Measurements from ENCODE around the gene SF3B1.
"Not testable (repeated sequence)": the region's sequence is repeated elsewhere in the genome, so short reads cannot be mapped to it uniquely, and the experiment has no call there.

SF3B1 gene

DNA sequence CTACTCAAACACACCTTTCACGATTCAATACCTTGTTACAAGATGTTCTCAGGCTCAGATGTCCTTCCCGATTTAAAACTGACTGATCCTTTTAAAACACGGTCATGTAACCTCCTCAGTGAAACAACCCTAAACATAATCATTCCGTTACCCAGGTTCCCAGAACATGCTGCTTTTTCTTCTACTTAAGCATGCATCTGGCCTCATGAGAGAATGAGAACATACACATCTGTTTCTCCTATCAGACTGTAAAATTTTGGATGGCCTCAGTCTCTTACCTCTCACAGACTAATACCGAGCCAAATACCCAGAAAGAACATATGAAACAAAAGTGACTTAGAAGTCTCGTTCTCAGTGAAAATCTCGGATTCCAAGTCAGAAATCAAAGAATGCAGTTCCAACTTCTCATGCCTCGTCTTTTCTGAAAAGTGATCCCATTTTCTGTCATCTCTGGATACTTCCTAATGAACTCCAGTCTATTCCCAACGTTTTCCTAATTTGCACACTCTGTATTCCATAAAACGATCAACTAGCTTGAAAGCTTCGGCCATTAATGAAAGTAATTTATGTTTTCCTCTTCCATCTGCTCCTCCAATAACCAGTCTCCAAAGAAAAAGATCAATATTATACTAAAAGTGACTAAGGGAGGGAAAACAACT is 919 bp downstream of the SF3B1 start:
- no peak for DNase-seq (ENCODE audit: low read depth in 3 of 3, low spot score in 1 of 3)

DNA sequence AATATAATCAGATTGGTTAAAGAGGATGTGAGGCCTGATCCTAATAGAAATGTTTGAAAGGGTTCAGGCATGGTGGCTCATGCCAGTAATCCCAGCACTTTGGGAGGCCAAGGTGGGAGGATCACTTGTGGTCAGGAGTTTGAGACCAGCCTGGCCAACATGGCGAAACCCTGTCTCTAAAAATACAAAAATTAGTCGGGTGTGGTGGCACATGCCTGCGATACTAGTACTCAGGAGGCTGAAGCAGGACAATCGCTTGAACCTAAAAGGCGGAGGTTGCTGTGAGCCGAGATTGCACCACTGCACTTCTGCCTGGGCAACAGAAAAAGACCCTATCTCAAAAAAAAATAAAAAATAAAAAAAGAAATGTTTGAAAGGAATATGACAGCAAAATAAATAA is 2.3 kb downstream of the SF3B1 start:
- not testable (repeated sequence) for DNase-seq (ENCODE audit: low read depth in 3 of 3, low spot score in 1 of 3)

DNA sequence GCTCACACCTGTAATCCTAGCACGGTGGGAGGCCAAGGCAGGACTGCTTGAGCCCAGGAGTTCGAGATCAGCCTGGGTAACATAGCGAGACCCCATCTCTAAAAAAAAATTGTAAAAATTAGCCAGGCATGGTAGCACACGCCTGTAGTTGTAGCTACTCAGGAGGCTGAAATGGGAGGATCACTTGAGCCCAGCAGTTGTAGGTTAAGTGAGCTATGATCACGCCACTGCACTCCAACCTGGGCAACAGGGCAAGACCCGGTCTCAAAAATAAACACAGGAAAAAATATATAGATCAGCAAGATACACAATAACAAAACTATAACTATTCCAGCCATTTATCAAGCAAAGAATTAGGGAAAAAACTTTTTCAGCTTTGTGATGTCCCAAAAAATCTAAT is 3.0 kb downstream of the SF3B1 start:
- no peak for DNase-seq (ENCODE audit: low read depth in 3 of 3, low spot score in 1 of 3)

DNA sequence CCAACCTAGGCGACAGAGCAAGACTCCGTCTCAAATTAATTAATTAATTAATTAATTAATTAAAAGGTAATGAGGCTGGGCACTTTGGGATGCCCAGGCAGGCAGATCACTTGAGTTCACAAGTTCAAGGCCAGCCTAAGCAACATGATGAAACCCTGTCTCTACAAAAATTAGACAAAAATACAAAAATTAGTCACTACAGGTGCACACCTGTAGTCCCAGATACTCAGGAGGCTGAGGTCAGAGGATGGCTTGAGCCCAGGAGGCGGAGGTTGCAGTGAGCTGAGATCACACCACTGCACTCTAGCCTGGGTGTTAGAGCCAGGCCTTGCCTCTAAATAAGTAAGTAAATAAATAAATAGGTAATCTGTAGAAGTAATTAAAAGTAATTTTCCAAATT is 6.8 kb downstream of the SF3B1 start:
- DNase-seq (ENCODE audit: low read depth in 3 of 3, low spot score in 1 of 3) = no peak

DNA sequence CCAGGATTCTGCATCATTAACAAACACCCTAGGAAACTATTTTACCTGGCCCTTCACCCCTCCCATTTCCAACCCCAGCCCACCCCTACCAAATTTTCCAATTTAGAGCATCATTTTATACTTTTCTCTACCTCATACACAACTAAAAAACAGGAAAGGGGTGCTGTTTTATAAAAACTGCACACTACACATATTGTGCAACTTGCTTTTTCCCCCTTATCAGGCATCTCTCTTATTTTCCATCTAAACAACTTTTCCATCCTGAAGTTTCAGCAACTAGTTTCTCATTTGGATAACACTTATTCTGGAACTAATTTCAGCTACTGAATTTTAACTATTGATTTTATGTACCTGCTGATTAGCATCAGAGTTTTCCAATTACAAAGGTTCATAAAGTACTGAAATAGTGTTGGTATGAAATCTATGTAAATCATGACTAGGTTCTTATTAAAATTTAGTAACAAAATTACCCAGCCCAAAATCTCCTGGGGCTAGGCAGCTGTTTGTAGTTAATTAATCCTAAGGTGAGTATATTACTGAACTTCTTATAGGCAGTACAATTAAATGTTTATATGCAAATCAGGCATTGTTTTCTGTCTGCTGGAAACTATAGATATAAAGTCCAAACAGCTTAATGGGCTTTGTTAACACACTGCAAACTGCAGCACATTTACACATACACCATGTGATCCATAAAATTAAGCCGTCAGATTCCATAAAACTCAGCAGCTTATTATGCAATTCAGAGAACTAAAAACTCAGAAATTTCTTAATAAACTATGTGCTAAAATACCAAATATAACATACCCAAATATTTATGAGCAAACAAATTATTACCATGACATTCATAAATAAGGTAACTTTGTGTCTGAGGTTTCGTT is 7.9 kb downstream of the SF3B1 start:
- DNase-seq (ENCODE audit: low read depth in 3 of 3, low spot score in 1 of 3) = no peak

DNA sequence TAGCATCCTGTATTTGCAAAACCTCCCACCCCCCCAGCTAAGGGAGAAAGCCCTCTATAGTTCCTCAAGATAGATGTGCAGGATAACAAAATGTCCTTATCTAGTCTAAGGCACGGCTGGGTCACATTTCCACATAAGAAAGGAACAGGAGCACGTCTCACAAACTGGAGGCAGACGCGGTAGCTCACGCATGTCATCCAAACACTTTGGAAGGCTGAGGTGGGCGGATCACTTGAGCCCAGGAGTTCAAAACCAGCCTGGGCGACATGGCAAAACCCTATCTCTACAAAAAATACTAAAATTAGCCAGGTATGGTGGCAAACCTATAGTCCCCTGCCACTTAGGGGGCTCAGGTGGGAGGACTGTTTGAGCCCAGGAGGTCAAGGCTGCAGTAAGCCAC is 9.3 kb downstream of the SF3B1 start:
- no peak for DNase-seq (ENCODE audit: low read depth in 3 of 3, low spot score in 1 of 3)

DNA sequence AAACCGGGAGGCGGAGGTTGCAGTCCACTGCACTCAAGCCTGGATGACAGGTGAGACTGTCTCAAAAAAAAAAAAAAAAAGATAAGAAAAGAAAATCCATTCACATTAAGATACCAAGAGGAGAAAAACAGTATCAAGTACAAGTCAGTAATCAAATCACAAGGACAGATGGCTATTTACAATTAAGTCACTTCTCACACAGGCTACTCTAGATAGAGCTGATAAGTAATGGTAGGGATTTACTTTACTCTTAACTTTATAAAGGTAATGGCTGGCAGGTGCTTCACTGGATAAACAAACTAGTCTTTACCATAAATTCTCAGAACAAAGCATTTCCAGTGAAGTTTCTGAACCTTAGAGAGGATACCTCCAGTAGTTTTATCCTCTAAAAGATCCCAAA is 11.5 kb downstream of the SF3B1 start:
- DNase-seq (ENCODE audit: low read depth in 3 of 3, low spot score in 1 of 3) = no peak

DNA sequence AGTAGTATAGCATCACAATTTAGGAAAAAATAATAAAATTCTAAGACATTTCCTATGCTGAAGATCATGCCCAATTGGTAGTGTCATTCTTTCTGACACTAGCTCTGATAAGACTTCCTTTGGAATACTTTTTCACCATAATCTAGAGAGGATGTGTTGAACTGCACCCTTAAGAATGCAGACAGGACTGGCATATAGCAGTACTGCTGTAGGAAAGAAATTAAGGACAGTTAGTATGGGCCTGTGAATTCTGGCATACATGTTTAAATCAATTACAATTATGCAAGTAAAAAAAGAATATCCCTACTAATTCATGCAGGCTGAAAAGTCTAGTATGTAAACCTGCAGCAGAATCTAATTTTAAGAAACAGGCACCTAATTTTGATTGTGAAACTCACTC is 15.4 kb downstream of the SF3B1 start:
- DNase-seq (ENCODE audit: low read depth in 3 of 3, low spot score in 1 of 3) = no peak

DNA sequence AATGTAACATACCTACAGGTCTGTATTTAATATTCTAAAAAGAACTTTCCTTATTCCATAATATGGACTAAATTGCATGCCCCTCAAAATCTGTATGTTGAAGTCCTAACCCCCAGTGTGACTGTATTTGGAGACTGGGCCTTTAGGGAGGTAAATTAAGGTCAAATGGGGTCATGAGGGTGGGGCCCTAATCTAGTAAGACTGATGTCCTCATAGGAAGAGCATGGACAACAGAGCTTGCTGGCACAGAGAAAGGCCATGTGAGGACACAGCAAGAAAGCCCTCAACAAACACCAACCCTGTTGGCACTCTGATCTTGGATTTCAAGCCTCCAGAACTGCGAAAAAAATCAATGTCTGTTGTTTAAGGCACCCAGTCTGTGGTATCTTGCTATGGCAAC is 18.6 kb downstream of the SF3B1 start:
- DNase-seq (ENCODE audit: low read depth in 3 of 3, low spot score in 1 of 3) = no peak

DNA sequence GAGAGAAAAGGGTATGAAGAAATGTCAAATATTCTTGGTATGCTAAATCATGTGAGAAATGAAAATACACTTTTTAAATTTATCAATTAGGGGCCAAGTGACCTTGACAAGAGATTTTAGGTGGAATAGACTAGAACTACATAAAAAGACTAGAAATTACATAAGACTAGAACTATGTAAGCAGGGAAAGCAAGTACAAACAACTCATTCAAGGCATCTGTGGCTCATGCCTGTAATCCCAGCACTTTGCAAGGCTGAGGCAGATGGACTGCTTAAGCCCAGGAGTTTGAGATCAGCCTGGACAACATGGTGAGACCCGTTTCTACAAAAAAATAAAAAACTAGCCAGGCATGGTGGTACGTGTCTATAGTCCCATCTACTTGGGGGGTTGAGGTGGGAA is 20.3 kb downstream of the SF3B1 start:
- no peak for DNase-seq (ENCODE audit: low read depth in 3 of 3, low spot score in 1 of 3)

DNA sequence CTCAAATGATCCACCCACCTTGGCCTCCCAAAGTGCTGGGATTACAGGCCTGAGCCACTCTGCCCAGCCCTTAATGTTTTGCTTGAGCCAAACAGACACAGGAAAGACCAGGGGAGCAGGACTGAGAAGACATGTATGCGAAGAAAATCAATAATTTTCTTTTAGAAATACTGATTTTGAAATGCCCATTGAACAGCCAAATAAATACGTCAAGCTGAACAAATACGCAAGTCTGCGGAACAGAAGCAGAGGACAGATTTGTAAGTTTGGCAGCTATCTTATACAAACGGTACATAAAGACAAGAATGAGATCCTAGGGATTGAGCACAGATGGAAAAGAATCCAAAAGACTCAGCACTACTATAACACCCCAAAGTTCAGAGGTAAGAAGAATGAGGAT is 20.8 kb downstream of the SF3B1 start:
- no peak for DNase-seq (ENCODE audit: low read depth in 3 of 3, low spot score in 1 of 3)

DNA sequence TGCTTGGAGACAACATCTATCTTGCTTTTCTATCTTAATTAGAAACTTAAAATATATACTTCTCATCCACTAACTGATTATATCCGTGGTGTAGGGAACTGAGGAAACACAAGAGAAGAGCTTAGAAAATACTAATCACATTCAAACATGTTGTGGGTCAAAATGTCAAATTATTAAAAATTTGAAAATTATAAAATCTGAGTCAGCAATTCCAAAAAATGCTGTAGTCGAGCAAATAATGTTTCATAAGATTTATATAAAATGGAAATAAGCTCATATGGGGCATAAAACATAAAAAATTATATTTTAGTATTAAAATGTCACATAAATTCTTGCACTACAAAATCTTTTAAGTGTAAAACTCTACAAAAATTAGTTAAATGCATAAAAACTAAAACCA is 29.2 kb downstream of the SF3B1 start:
- DNase-seq (ENCODE audit: low read depth in 3 of 3, low spot score in 1 of 3) = no peak

DNA sequence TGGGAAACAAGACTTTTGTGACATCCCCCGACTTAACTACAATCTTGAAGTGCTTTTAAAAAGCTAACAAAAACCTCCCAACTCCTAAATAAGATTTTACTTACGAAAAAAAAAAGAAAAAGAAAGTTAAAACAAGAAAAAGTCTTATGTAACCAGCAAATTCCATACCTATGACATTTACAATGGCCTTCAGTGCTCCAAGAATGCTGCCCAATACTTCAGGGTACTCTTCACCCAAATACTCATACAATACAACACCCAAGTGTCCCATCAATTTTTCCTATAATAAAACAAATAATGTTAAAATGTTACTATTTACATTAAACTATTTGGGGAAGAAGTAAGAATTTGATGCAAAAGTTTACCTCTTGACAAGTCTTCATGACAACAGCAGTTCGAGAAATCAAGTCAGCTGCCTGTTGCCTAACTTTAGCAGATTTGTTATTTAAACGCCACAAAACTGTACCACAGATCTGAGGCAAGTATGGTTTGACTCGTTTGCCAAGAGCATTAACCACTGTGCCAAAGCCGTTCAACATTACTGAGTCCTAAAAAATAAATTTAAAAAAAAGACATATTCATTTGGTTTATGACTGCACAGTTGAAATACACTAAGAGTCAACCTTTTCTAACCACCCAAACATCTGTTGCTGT is 34.8 kb downstream of the SF3B1 start:
- no peak for DNase-seq (ENCODE audit: low read depth in 3 of 3, low spot score in 1 of 3)

DNA sequence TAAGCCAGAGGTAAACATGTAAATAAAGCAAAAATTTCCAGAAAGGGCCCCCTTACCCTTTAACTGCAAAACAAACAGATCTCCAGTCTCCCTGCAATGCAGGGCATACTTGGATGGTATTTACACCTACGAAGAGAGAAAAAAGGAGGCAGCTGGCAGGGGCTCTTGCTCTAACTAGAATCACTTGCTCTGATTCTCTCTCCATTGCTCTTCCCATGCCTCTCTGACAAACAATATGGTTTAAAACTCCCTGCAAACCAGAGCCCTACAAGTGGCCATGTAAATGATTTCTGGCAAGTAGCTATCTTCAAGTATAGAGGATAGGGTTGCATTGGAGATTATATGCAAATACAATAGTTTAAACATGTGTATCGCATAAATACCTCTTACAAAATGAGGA is 35.9 kb downstream of the SF3B1 start:
- DNase-seq (ENCODE audit: low read depth in 3 of 3, low spot score in 1 of 3) = no peak

DNA sequence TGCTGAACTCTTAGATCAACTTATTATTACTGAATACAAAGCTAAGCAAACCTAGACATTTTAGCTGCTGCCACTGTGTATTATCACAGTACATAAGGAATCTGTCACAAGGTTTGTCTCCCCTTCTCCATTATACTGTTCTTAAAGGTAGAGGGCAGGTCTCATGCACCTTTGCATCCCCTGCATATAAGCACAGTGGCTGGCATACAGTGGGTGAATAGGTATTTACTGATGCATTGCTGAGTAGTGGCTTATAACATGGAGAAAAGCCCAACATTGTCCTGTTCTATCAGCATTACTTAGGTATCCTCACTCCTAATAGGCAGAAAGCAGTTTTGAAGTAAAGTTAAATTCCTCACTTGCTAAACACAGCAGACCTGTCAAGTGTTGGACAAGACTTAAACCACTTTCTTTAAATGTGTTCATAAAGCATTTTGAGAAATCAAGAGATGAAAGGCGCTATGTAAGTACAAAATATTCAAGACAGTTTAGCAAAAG is 43.6 kb downstream of the SF3B1 start:
- no peak for DNase-seq (ENCODE audit: low read depth in 3 of 3, low spot score in 1 of 3)

DNA sequence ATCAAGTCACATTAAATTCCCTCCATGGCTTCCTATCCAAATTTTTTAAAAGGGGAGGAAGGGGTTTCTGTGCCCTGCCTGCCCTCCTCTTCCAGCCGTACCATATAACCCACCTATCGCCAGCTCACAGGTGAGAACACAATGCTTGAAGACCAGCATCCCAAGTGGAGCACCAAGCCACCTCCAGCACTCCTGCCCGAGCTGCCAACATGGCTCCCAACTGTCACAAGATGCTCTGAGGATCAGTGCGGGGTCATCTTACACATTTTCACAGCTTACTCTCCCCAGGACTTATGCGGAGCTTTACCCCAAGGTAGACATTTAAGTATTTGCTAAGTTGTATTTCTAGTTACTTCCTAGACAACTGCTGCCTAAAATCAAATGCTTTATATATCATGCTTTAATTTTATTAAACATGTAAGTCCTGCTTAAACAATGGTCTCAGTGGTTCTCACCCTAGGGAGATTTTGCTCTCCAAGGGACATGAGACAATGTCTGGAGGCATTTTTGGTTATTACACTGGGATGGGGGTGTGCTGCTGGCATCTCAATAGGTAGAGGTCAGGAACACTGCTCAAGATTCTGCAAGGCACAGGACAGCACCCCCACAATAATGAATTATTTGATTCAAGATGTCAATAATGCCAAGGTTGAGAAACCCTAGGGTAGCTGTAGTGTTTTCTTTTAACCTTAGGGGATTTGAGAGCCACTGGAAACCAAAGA is 45.8 kb downstream of the SF3B1 start:
- no peak for DNase-seq (ENCODE audit: low read depth in 3 of 3, low spot score in 1 of 3)

DNA sequence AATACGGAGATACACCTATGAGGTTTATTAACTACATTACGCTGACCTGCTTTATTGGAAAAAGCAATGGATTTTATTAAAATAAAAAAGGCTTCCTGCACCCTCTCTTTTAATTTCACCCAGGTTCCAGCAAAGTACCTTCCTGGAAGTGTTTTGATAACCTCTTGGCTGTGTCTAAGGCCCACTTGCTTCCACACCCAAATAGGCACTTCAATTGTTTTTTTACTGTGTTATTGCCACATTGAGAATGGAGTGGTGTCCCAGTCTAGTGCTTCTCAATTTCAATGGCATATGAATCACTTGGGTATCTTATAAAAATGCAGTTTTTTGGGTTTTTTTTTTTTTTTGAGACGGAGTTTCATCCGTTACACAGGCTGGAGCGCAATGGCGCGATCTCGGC is 47.6 kb downstream of the SF3B1 start:
- no peak for DNase-seq (ENCODE audit: low read depth in 3 of 3, low spot score in 1 of 3)

DNA sequence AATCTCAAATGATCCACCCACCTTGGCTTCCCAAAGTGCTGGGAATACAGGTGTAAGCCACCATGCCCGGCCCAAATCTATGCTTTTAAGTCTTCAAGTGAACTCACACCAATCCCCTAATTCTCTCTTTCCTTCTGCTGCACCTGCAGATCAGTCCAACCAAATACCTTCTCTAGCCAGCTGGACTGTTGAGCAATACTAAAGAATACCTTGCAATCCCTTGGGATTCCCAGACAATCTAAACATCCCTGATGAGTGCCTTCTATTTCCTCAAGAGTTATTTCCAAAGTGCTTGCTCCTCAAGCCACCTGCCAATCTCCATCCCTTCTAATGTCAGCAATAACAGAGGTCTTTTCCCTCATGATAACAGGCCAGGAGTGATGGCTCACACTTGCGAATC is 48.6 kb downstream of the SF3B1 start:
- DNase-seq (ENCODE audit: low read depth in 3 of 3, low spot score in 1 of 3) = no peak

DNA sequence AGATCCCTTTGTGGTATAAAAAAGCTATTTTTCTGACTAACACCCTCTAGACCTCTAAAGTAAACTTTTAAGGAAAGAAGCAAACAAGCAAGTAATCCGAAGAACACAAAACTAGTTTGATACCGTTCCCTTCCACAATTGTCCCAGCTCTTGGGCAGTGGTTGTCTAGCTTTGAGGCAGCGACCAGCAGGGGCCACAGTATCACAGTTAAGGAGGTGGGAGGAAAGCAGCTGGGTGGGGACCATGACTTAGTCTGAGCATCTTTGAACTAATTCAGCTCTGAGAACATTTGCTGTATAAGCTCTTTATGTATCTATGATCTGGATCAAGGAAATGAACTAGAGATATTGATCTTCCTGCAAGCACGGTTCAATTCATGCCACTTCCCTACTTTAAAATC is 51.0 kb downstream of the SF3B1 start:
- DNase-seq (ENCODE audit: low read depth in 3 of 3, low spot score in 1 of 3) = no peak

DNA sequence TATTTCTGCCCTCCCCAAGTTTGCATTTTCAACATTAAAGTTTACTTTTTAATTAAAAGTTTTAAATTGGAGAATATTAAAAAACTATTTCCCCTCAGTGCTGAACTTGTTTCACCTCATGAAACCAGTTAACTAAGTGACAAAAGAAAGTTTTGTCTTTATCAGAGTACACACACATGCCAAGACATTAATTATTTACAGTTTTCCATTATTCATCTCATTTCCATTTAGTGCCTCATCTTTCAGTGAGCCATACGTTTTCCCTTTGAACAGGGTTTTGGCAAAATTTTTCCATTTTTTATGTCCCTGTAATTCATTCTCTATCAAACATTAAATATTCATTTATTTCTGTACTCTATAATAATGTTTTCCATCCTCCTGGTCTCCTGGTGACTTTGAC is 53.2 kb downstream of the SF3B1 start:
- DNase-seq (ENCODE audit: low read depth in 3 of 3, low spot score in 1 of 3) = no peak

DNA sequence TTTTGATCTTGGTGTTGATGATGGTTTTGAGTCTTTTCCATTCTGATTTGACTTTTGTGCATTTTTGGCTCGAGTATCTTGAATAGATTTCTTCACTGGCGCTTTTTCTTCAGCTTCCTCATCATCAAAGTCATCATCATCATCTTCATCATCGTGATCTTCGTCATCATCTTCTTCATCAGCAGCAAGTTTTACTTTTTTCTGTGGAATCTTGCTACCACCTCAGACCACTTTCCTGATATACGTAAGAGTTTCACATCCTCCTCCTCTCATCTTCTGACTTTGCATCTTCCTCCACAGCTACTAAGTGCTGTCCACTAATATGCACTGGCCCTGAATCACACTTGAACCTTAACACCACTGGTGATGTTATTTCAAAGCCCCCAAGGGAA is 54.9 kb downstream of the SF3B1 start:
- not testable (repeated sequence) for DNase-seq (ENCODE audit: low read depth in 3 of 3, low spot score in 1 of 3)

Measured in stimulated activated CD4-positive, alpha-beta T cell treated with anti-CD3 and anti-CD28 coated beads, TNF-alpha, amount 100 ng/mL, for 1 hour (primary cell).